CD4-positive, alpha-beta T cell (primary cell): ENCODE measurements around the gene TMEM38B. TPM values are rescaled to one million over a fixed set of nuclear protein-coding genes. Genes with fewer than 3 reads are reported as not detected.

Experiments
- ATAC-seq: fragments of 200-7000 bp; cut with Tn5 transposase; one replicate; pipeline ENCODE4 v1.10.0; 2022; ENCODE audit warnings: mild to moderate bottlenecking; ENCODE audit not compliant: poor library complexity
- CTCF ChIA-PET: fragments of 350-600 bp; sonication (Branson Sonifier 250); formaldehyde crosslinking; loops from one replicate; lab custom pipeline; 2021; ENCODE audit warnings: antibody characterized with exemption, inconsistent platforms; lab: Charles Lee
- POLR2A ChIA-PET: fragments of 350-600 bp; sonication (Branson Sonifier 250); formaldehyde crosslinking; loops from one replicate; lab custom pipeline; 2021; ENCODE audit warnings: antibody characterized with exemption, inconsistent platforms; lab: Charles Lee
- DNase-seq, 14 experiments: peaks; one replicate each; pipeline ENCODE4 v3.0.0-alpha.2; 2013 to 2020; ENCODE audit warnings: mixed read lengths in 2 of 14
- H3K27ac ChIP-seq, 2 donors: one replicate each; pipeline versions ENCODE4 v1.5.1 to v1.7.0; 2013; ENCODE audit warnings: low read length in 2 of 2, low read depth in 1 of 2, mild to moderate bottlenecking in 1 of 2
- H3K27me3 ChIP-seq, 2 experiments: 1 replicate in 1 of 2; 2 replicates in 1 of 2; pipeline versions ENCODE4 v1.6.1 to v1.7.0; 2013; ENCODE audit warnings: low read length in 2 of 2, control low read depth in 1 of 2, mild to moderate bottlenecking in 1 of 2, moderate library complexity in 1 of 2; ENCODE audit not compliant: insufficient read depth in 2 of 2, control insufficient read depth in 1 of 2
- H3K36me3 ChIP-seq: one replicate; pipeline ENCODE4 v1.6.1; 2013; ENCODE audit warnings: low read length, control low read depth; ENCODE audit not compliant: insufficient read depth
- H3K4me1 ChIP-seq: one replicate; pipeline ENCODE4 v1.6.1; 2013; ENCODE audit warnings: low read length, control low read depth; ENCODE audit not compliant: insufficient read depth
- H3K4me3 ChIP-seq: one replicate; pipeline ENCODE4 v1.5.1; 2013; ENCODE audit warnings: mild to moderate bottlenecking, low read length, moderate library complexity
- H3K9me3 ChIP-seq, 2 experiments: 1 replicate in 1 of 2; 2 replicates in 1 of 2; pipeline versions ENCODE4 v1.6.1 to v1.7.0; 2013; ENCODE audit warnings: low read length in 2 of 2, mild to moderate bottlenecking in 2 of 2, control low read depth in 1 of 2, moderate library complexity in 1 of 2; ENCODE audit not compliant: control insufficient read depth in 1 of 2, insufficient read depth in 1 of 2
- H3K27ac Mint-ChIP-seq: one replicate; pipeline ENCODE4 v1.8.0; 2020; ENCODE audit warnings: mixed read lengths
- H3K27me3 Mint-ChIP-seq: one replicate; pipeline ENCODE4 v1.8.0; 2021; ENCODE audit warnings: mixed read lengths
- H3K36me3 Mint-ChIP-seq: one replicate; pipeline ENCODE4 v1.8.0; 2021; ENCODE audit warnings: low read depth, mixed read lengths
- H3K4me1 Mint-ChIP-seq: one replicate; pipeline ENCODE4 v1.8.0; 2021; ENCODE audit warnings: low read depth, mixed read lengths
- H3K4me3 Mint-ChIP-seq: one replicate; pipeline ENCODE4 v1.8.0; 2020; ENCODE audit warnings: mild to moderate bottlenecking, mixed read lengths
- H3K9me3 Mint-ChIP-seq: one replicate; pipeline ENCODE4 v1.8.0; 2020; ENCODE audit warnings: mixed read lengths
- intact Hi-C, 2 experiments: fragments of 100-400 bp; cut with DNase I in 1 of 2; cut with micrococcal nuclease in 1 of 2; formaldehyde crosslinking; loops; one replicate each; pipeline versions ENCODE4 v1.15.1 to v1.9.0; 2023 to 2025; cut with DNase I, micrococcal nuclease
- total RNA-seq, 174 experiments: library from RNA in 2 of 174; stranded (reverse) in 2 of 174; gene quantifications; one replicate each; pipeline ENCODE4 v1.2.3 and lab custom pipeline; 2021 to 2026
- TF ChIP-seq, protein P1 (sequence below): fragments of 200-600 bp; IDR thresholded peaks from one replicate; pipeline ENCODE4 v1.8.0; 2022; ENCODE audit warnings: antibody characterized with exemption, mild to moderate bottlenecking

Gene TMEM38B
- total RNA-seq, 2 experiments from 2014 or later: 12.9 to 13.9 TPM

DNA sequence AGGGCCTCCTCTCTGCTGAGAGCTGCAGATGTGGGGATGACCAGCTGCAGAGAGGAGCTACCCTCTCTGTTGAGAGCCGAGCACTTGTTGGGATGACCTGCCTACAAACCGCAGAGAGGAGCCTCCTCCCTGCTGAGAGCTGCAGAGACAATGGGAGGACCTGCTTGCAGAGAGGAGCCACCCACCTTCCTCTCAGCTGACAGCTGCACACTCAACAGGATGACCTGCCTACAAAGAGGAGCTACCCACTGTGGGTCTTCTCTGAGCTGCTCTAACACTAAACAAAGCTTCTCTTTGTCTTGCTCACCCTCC is 19.6 kb downstream of the TMEM38B start:
- intact Hi-C loops: no loop called here

DNA sequence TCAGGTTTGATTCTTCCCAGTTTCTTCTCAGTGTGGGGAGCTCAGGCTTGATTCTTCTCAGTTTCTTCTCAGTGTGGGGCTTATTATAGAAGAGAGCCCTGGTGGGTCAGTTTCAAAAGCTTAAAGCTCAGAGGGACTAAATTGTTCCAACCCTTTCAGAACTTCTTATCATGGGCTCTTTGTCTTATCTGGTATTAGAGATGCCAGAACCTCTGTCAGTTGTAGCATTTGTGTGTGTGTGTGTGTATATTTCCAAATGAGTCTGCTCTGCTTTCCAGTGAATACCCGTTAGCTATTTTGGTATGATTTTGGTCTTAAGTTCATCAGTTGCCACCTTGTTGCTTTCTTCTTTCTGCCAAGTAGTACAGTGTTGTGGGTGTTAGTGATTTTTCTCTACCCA is 21.8 kb downstream of the TMEM38B start:
- no peaks in the 10 kb centered on the region for H3K9me3 Mint-ChIP-seq
- TF ChIP-seq, protein P1, sequence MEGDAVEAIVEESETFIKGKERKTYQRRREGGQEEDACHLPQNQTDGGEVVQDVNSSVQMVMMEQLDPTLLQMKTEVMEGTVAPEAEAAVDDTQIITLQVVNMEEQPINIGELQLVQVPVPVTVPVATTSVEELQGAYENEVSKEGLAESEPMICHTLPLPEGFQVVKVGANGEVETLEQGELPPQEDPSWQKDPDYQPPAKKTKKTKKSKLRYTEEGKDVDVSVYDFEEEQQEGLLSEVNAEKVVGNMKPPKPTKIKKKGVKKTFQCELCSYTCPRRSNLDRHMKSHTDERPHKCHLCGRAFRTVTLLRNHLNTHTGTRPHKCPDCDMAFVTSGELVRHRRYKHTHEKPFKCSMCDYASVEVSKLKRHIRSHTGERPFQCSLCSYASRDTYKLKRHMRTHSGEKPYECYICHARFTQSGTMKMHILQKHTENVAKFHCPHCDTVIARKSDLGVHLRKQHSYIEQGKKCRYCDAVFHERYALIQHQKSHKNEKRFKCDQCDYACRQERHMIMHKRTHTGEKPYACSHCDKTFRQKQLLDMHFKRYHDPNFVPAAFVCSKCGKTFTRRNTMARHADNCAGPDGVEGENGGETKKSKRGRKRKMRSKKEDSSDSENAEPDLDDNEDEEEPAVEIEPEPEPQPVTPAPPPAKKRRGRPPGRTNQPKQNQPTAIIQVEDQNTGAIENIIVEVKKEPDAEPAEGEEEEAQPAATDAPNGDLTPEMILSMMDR: no peak
- intact Hi-C loops: loop anchor here in 1 of 2 experiments (5.0 kb wide), 1 partner anchor 284 kb away; no protein-coding TSS in a partner anchor
- POLR2A ChIA-PET: no interaction called here
- no peaks in the 10 kb centered on the region for H3K9me3 ChIP-seq
- no peak overlapping the region for H3K27ac ChIP-seq
- no peaks in the 10 kb centered on the region for H3K36me3 ChIP-seq
- no peak overlapping the region for H3K4me3 ChIP-seq
- no peaks in the 10 kb centered on the region for H3K27me3 ChIP-seq
- no peak overlapping the region for H3K27ac Mint-ChIP-seq
- peaks cover 3% of the 10 kb centered on the region for H3K36me3 Mint-ChIP-seq
- no peaks in the 10 kb centered on the region for H3K4me1 ChIP-seq
- DNase-seq: no peak
- no peak overlapping the region for H3K4me3 Mint-ChIP-seq
- H3K4me1 Mint-ChIP-seq: no peaks in the 10 kb centered on the region
- no peaks in the 10 kb centered on the region for H3K27me3 Mint-ChIP-seq
- no peak for ATAC-seq
- CTCF ChIA-PET: no interaction called here

More for the DNA sequence above, 19.6 kb downstream of the TMEM38B start:
- no peak overlapping the region for H3K4me3 Mint-ChIP-seq
- H3K4me1 Mint-ChIP-seq: no peaks in the 10 kb centered on the region
- Histone ChIP-seq H3K27me3 (no peaks in the 10 kb centered on the region), H3K27ac (no peak overlapping the region), H3K9me3 (no peaks in the 10 kb centered on the region), H3K4me3 (no peak overlapping the region), H3K4me1 (no peaks in the 10 kb centered on the region), H3K36me3 (peaks cover 4% of the 10 kb centered on the region)
- ATAC-seq (no peak), DNase-seq (no peak)
- H3K36me3 Mint-ChIP-seq: peaks cover 18% of the 10 kb centered on the region
- H3K27me3 Mint-ChIP-seq: no peaks in the 10 kb centered on the region
- TF ChIP-seq, protein P1: no peak
- CTCF ChIA-PET: no interaction called here
- POLR2A ChIA-PET: interaction anchor here (1.2 kb wide), 1 partner anchor 19 kb away, joined by 4 read pairs; the partner anchor contains the start of gene TMEM38B
- H3K9me3 Mint-ChIP-seq: no peaks in the 10 kb centered on the region
- H3K27ac Mint-ChIP-seq: no peak overlapping the region

GRCh38 chr9:105722099-105722498 is 27.8 kb downstream of the TMEM38B start:
- TF ChIP-seq, protein P1: no peak
- peaks cover 25% of the 10 kb centered on the region for H3K36me3 Mint-ChIP-seq
- no peaks in the 10 kb centered on the region for H3K27me3 Mint-ChIP-seq
- H3K9me3 Mint-ChIP-seq: no peaks in the 10 kb centered on the region
- no peak overlapping the region for H3K4me3 Mint-ChIP-seq
- no peaks in the 10 kb centered on the region for H3K4me1 Mint-ChIP-seq
- Histone ChIP-seq H3K4me3 (no peak overlapping the region), H3K4me1 (no peaks in the 10 kb centered on the region), H3K36me3 (no peaks in the 10 kb centered on the region), H3K27me3 (no peaks in the 10 kb centered on the region), H3K27ac (no peak overlapping the region), H3K9me3 (no peaks in the 10 kb centered on the region)
- no peak for DNase-seq
- no peak overlapping the region for H3K27ac Mint-ChIP-seq
- ChIA-PET CTCF (no interaction called here), POLR2A (no interaction called here)
- intact Hi-C loops: no loop called here
- no peak for ATAC-seq
